Caco-2 (cell line): ENCODE data around the gene INHA. TPM values are rescaled to one million over a fixed set of nuclear protein-coding genes. Genes with fewer than 3 reads are reported as not detected.
A peak's percentile ranks its signal among the peaks of the same experiment; 100 is the strongest.

ENCODE experiments used
- BruUV-seq: library from RNA; stranded (reverse); fragments of 400-500 nt; replicated peaks from 2 replicates; lab custom pipeline; 2021; lab: Mats Ljungman, UMichigan
- CTCF ChIA-PET: fragments of 300-600 bp; sonication (Branson Sonifier 250); formaldehyde crosslinking; loops from one replicate; lab custom pipeline; 2022; ENCODE audit warnings: antibody characterized with exemption; lab: Charles Lee
- POLR2A ChIA-PET: fragments of 300-600 bp; sonication (Branson Sonifier 250); formaldehyde crosslinking; loops from one replicate; lab custom pipeline; 2022; ENCODE audit warnings: antibody characterized with exemption; lab: Charles Lee
- DNase-seq, 2 experiments: peaks; one replicate each; pipeline versions ENCODE4 v3.0.0 to v3.0.0-alpha.2; 2020 to 2022
- H3K27me3 ChIP-seq: replicated peaks from 2 replicates; pipeline ENCODE4 v1.6.0; 2011; ENCODE audit warnings: low read length; ENCODE audit not compliant: control insufficient read depth, insufficient read depth
- H3K36me3 ChIP-seq: 2 replicates; pipeline ENCODE4 v1.5.1; 2011; ENCODE audit warnings: low read length; ENCODE audit not compliant: control insufficient read depth, insufficient read depth
- H3K4me1 ChIP-seq: fragments of 250-450 bp; sonication (Bioruptor Pico); 2 replicates; pipeline ENCODE4 v1.5.1; 2020; ENCODE audit warnings: mild to moderate bottlenecking
- H3K4me3 ChIP-seq: 2 replicates; pipeline ENCODE4 v1.5.1; 2011; ENCODE audit warnings: low read depth, mild to moderate bottlenecking, control low read depth, low read length
- H3K9me3 ChIP-seq: fragments of 250-450 bp; sonication (Bioruptor Pico); 2 replicates; pipeline ENCODE4 v1.5.1; 2020; ENCODE audit warnings: mild to moderate bottlenecking, moderate library complexity
- H3K27ac Mint-ChIP-seq: one replicate; pipeline ENCODE4 v1.8.0; 2022; ENCODE audit warnings: mixed read lengths; ENCODE audit not compliant: unreplicated experiment
- H3K27me3 Mint-ChIP-seq: one replicate; pipeline ENCODE4 v1.8.0; 2022; ENCODE audit warnings: mixed read lengths; ENCODE audit not compliant: insufficient read depth, unreplicated experiment
- H3K36me3 Mint-ChIP-seq: one replicate; pipeline ENCODE4 v1.8.0; 2022; ENCODE audit warnings: mild to moderate bottlenecking, mixed read lengths; ENCODE audit not compliant: insufficient read depth, unreplicated experiment
- H3K4me1 Mint-ChIP-seq: one replicate; pipeline ENCODE4 v1.8.0; 2022; ENCODE audit warnings: low read depth, mixed read lengths; ENCODE audit not compliant: unreplicated experiment
- H3K4me3 Mint-ChIP-seq: one replicate; pipeline ENCODE4 v1.8.0; 2022; ENCODE audit warnings: mild to moderate bottlenecking, moderate library complexity, mixed read lengths; ENCODE audit not compliant: unreplicated experiment
- H3K9me3 Mint-ChIP-seq: one replicate; pipeline ENCODE4 v1.8.0; 2022; ENCODE audit warnings: mixed read lengths; ENCODE audit not compliant: unreplicated experiment
- intact Hi-C: fragments of 100-400 bp; cut with micrococcal nuclease; formaldehyde crosslinking; loops from one replicate; pipeline ENCODE4 v1.10.0; 2022; ENCODE audit not compliant: unreplicated experiment
- total RNA-seq: library from RNA; stranded (reverse); gene quantifications from 2 replicates; pipeline ENCODE4 v1.2.3, GENCODE V29; 2022
- TF ChIP-seq, protein P1 (sequence below), 2 experiments: fragments of 200-600 bp in 1 of 2; IDR thresholded peaks; 1 replicate in 1 of 2; 2 replicates in 1 of 2; pipeline versions ENCODE4 v1.5.1 to v1.8.0; 2011 to 2022; ENCODE audit warnings: antibody characterized with exemption in 1 of 2, control low read depth in 1 of 2, inconsistent platforms in 1 of 2, low read depth in 1 of 2, low read length in 1 of 2, mild to moderate bottlenecking in 1 of 2, moderate library complexity in 1 of 2; ENCODE audit not compliant: insufficient read depth in 1 of 2, severe bottlenecking in 1 of 2, unreplicated experiment in 1 of 2

INHA gene
- total RNA-seq, 1 experiment from 2014 or later: 1.5 TPM

DNA sequence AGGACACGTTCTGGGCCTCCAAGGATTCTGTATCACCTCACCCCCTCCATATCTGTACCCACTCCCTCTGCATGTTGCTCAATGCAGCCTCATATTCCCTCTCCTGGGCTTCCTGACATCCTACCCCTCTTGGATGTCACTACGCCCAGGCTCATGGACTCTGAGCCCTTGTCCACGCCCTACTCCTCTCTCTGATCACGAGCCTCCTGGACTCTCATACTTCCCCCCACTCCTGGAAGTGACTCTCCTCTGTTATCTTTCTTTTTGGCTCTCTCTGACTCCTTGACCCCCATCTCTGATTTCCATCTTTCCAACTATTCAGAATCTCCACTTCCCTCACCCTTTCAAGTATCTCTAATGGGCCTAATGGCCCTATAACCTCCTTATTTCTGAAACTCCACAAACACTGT is 26.2 kb upstream of the INHA start:
- CTCF ChIA-PET: no interaction called here
- POLR2A ChIA-PET: no interaction called here
- Mint-ChIP-seq H3K27ac (no peak overlapping the region), H3K9me3 (no peaks in the 10 kb centered on the region), H3K4me1 (peaks cover 7% of the 10 kb centered on the region), H3K36me3 (peaks cover 21% of the 10 kb centered on the region), H3K4me3 (peak overlapping the region; percentile 3), H3K27me3 (no peaks in the 10 kb centered on the region)
- Histone ChIP-seq H3K36me3 (peaks cover 4% of the 10 kb centered on the region; the same call in 1 of the 2 replicates), H3K9me3 (no peaks in the 10 kb centered on the region), H3K4me1 (peaks cover 19% of the 10 kb centered on the region), H3K27me3 (no peaks in the 10 kb centered on the region), H3K4me3 (no peak overlapping the region)
- no TSS peak for BruUV-seq
- intact Hi-C loops: no loop called here
- TF ChIP-seq, protein P1, sequence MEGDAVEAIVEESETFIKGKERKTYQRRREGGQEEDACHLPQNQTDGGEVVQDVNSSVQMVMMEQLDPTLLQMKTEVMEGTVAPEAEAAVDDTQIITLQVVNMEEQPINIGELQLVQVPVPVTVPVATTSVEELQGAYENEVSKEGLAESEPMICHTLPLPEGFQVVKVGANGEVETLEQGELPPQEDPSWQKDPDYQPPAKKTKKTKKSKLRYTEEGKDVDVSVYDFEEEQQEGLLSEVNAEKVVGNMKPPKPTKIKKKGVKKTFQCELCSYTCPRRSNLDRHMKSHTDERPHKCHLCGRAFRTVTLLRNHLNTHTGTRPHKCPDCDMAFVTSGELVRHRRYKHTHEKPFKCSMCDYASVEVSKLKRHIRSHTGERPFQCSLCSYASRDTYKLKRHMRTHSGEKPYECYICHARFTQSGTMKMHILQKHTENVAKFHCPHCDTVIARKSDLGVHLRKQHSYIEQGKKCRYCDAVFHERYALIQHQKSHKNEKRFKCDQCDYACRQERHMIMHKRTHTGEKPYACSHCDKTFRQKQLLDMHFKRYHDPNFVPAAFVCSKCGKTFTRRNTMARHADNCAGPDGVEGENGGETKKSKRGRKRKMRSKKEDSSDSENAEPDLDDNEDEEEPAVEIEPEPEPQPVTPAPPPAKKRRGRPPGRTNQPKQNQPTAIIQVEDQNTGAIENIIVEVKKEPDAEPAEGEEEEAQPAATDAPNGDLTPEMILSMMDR (IDR thresholded peaks at IDR 0.05; ENCODE audit: insufficient read depth in 1 of 2, low read depth in 1 of 2, low read length in 1 of 2, severe bottlenecking in 1 of 2, unreplicated experiment in 1 of 2): no peak
- no peak for DNase-seq

- TF ChIP-seq, protein P1 (IDR thresholded peaks at IDR 0.05; ENCODE audit: insufficient read depth in 1 of 2, low read depth in 1 of 2, low read length in 1 of 2, severe bottlenecking in 1 of 2, unreplicated experiment in 1 of 2): no peak
- Mint-ChIP-seq H3K4me1 (peaks cover 7% of the 10 kb centered on the region), H3K9me3 (no peaks in the 10 kb centered on the region), H3K27me3 (no peaks in the 10 kb centered on the region), H3K36me3 (peaks cover 18% of the 10 kb centered on the region), H3K4me3 (no peak overlapping the region), H3K27ac (no peak overlapping the region)
- no TSS peak for BruUV-seq
- peaks cover 10% of the 10 kb centered on the region for H3K4me1 ChIP-seq
- H3K9me3 ChIP-seq: no peaks in the 10 kb centered on the region
- intact Hi-C loops: no loop called here
- POLR2A ChIA-PET: no interaction called here
- CTCF ChIA-PET: no interaction called here
- DNase-seq: no peak
- no peaks in the 10 kb centered on the region; the same call in 1 of the 2 replicates for H3K36me3 ChIP-seq
- H3K27me3 ChIP-seq: no peaks in the 10 kb centered on the region
- H3K4me3 ChIP-seq: no peak overlapping the region
Measured at GRCh38 chr2:219547621-219548020, 24.5 kb upstream of the INHA start.

- H3K4me1 Mint-ChIP-seq: peaks cover 7% of the 10 kb centered on the region
- H3K36me3 Mint-ChIP-seq: peaks cover 12% of the 10 kb centered on the region
- no peaks in the 10 kb centered on the region for H3K9me3 Mint-ChIP-seq
- Histone ChIP-seq H3K27me3 (no peaks in the 10 kb centered on the region), H3K4me3 (no peak overlapping the region), H3K9me3 (no peaks in the 10 kb centered on the region), H3K36me3 (no peaks in the 10 kb centered on the region; the same call in 1 of the 2 replicates), H3K4me1 (peaks cover 12% of the 10 kb centered on the region)
- DNase-seq: no peak
- BruUV-seq: no TSS peak
- ChIA-PET POLR2A (no interaction called here), CTCF (interaction anchor here (1.9 kb wide), 1 partner anchor 11 kb away, joined by 7 read pairs; no protein-coding TSS in a partner anchor)
- H3K4me3 Mint-ChIP-seq: no peak overlapping the region
- intact Hi-C loops: no loop called here
- no peaks in the 10 kb centered on the region for H3K27me3 Mint-ChIP-seq
- H3K27ac Mint-ChIP-seq: no peak overlapping the region
- TF ChIP-seq, protein P1 (IDR thresholded peaks at IDR 0.05; ENCODE audit: insufficient read depth in 1 of 2, low read depth in 1 of 2, low read length in 1 of 2, severe bottlenecking in 1 of 2, unreplicated experiment in 1 of 2): no peak
Measured at GRCh38 chr2:219548990-219549389, 23.1 kb upstream of the INHA start.
